ENCODE measurements around the gene LRRC73. TPM values are rescaled to one million over a fixed set of nuclear protein-coding genes. Genes with fewer than 3 reads are reported as not detected.
"Not testable (repeated sequence)": the region's sequence is repeated elsewhere in the genome, so short reads cannot be mapped to it uniquely, and the experiment has no call there.

The LRRC73 gene
- total and polyA plus RNA-seq, 5 donors = 0.82 to 2.5 (median 1.2) TPM

- Histone ChIP-seq H3K27ac (ENCODE audit: low read length) (no peak overlapping the region), H3K27me3 (ENCODE audit: control insufficient read depth, insufficient read depth) (no peaks in the 10 kb centered on the region), H3K4me1 (ENCODE audit: control insufficient read depth, insufficient read depth, low read length) (no peaks in the 10 kb centered on the region), H3K9me3 (ENCODE audit: control insufficient read depth, low read length) (no peaks in the 10 kb centered on the region), H3K4me3 (ENCODE audit: low read length) (no peak overlapping the region)
- ATAC-seq (no peak), DNase-seq (no peak)
- 76% methylated on average over 4 of the region's 4 CpGs for WGBS
- intact Hi-C loops (cut with DNase I) = no loop called here
These were observed 50.1 kb downstream of the LRRC73 start for GRCh38 chr6:43460032-43460431.

- H3K4me3 ChIP-seq (ENCODE audit: low read length) = no peak overlapping the region
- no peak for DNase-seq
- H3K9me3 ChIP-seq (ENCODE audit: control insufficient read depth, low read length) = no peaks in the 10 kb centered on the region
- no peak for ATAC-seq
- 69% methylated on average over 1 of the region's 1 CpG for WGBS
- no peak overlapping the region for H3K27ac ChIP-seq (ENCODE audit: low read length)
- no peaks in the 10 kb centered on the region for H3K27me3 ChIP-seq (ENCODE audit: control insufficient read depth, insufficient read depth)
- no peaks in the 10 kb centered on the region for H3K4me1 ChIP-seq (ENCODE audit: control insufficient read depth, insufficient read depth, low read length)
- intact Hi-C loops (cut with DNase I) = loop anchor here in 2 of 4 donors (5.0 kb wide), 2 partner anchors 43 to 48 kb away; no protein-coding TSS in a partner anchor
These were observed 50.6 kb downstream of the LRRC73 start for GRCh38 chr6:43459535-43459934.

- DNase-seq; H3K4me3 ChIP-seq (ENCODE audit: low read length); H3K27me3 ChIP-seq (ENCODE audit: control insufficient read depth, insufficient read depth); ATAC-seq; H3K9me3 ChIP-seq (ENCODE audit: control insufficient read depth, low read length); H3K27ac ChIP-seq (ENCODE audit: low read length); H3K4me1 ChIP-seq (ENCODE audit: control insufficient read depth, insufficient read depth, low read length): not testable (repeated sequence)
- intact Hi-C loops (cut with DNase I) = loop anchor here in 2 of 4 donors (5.0 kb wide), 2 partner anchors 44 to 49 kb away; no protein-coding TSS in a partner anchor
- 93% methylated on average over 15 of the region's 15 CpGs for WGBS
These were observed 52.0 kb downstream of the LRRC73 start for GRCh38 chr6:43458154-43458553.

- no peaks in the 10 kb centered on the region for H3K4me1 ChIP-seq (ENCODE audit: control insufficient read depth, insufficient read depth, low read length)
- H3K27me3 ChIP-seq (ENCODE audit: control insufficient read depth, insufficient read depth) = no peaks in the 10 kb centered on the region
- no peaks in the 10 kb centered on the region for H3K9me3 ChIP-seq (ENCODE audit: control insufficient read depth, low read length)
- 69% methylated on average over 9 of the region's 9 CpGs for WGBS
- no peak overlapping the region for H3K27ac ChIP-seq (ENCODE audit: low read length)
- no peak overlapping the region for H3K4me3 ChIP-seq (ENCODE audit: low read length)
- ATAC-seq (no peak), DNase-seq (no peak)
- intact Hi-C loops (cut with DNase I) = loop anchor here in 2 of 4 donors (5.0 kb wide), 2 partner anchors 45 to 50 kb away; no protein-coding TSS in a partner anchor
These were observed 52.5 kb downstream of the LRRC73 start for GRCh38 chr6:43457643-43458042.

Other genes starting within 250 kb of the LRRC73 start
- gene SLC22A7, start 212.1 kb downstream of the LRRC73 start, total RNA-seq = not detected
- gene SLC22A7, start 212.1 kb downstream of the LRRC73 start, polyA plus RNA-seq = not detected
- 1 to 10 TPM; 1.5 to 3.4 (median 2.7) TPM for gene CRIP3, start 201.5 kb downstream of the LRRC73 start, total RNA-seq
- gene CRIP3, start 201.5 kb downstream of the LRRC73 start, polyA plus RNA-seq = 2.6 TPM
- 10 to 100 TPM in 3 of 4 donors, 1 to 10 TPM in 1; 9.2 to 14.0 (median 11.4) TPM for gene ZNF318, start 140.7 kb downstream of the LRRC73 start, total RNA-seq
- 4.6 TPM for gene ZNF318, start 140.7 kb downstream of the LRRC73 start, polyA plus RNA-seq
- 10 to 100 TPM; 11.0 to 16.0 (median 14.0) TPM for gene ABCC10, start 82.8 kb downstream of the LRRC73 start, total RNA-seq
- gene ABCC10, start 82.8 kb downstream of the LRRC73 start, polyA plus RNA-seq = 12.7 TPM
- under 1 TPM in 3 of 4 donors, not detected in 1; 0.42 to 0.49 (median 0.47) TPM for gene DLK2, start 54.8 kb downstream of the LRRC73 start, total RNA-seq
- gene DLK2, start 54.8 kb downstream of the LRRC73 start, polyA plus RNA-seq = 1.1 TPM
- gene TJAP1, start 32.8 kb downstream of the LRRC73 start, total RNA-seq = 10 to 100 TPM; 17.2 to 23.9 (median 20.1) TPM
- gene TJAP1, start 32.8 kb downstream of the LRRC73 start, polyA plus RNA-seq = 15.5 TPM
- gene YIPF3, start 6.6 kb upstream of the LRRC73 start, total RNA-seq = 10 to 100 TPM; 70.3 to 84.1 (median 71.9) TPM
- 95.0 TPM for gene YIPF3, start 6.6 kb upstream of the LRRC73 start, polyA plus RNA-seq
- 10 to 100 TPM; 14.1 to 24.8 (median 15.6) TPM for gene POLR1C, start 6.7 kb upstream of the LRRC73 start, total RNA-seq
- 13.9 TPM for gene POLR1C, start 6.7 kb upstream of the LRRC73 start, polyA plus RNA-seq
- 10 to 100 TPM; 10.4 to 18.5 (median 14.7) TPM for gene XPO5, start 65.7 kb upstream of the LRRC73 start, total RNA-seq
- 4.9 TPM for gene XPO5, start 65.7 kb upstream of the LRRC73 start, polyA plus RNA-seq
- gene POLH, start 65.8 kb upstream of the LRRC73 start, total RNA-seq = 1 to 10 TPM; 5.6 to 9.4 (median 8.5) TPM
- 3.1 TPM for gene POLH, start 65.8 kb upstream of the LRRC73 start, polyA plus RNA-seq
- 10 to 100 TPM; 21.8 to 30.7 (median 28.5) TPM for gene GTPBP2, start 118.9 kb upstream of the LRRC73 start, total RNA-seq
- gene GTPBP2, start 118.9 kb upstream of the LRRC73 start, polyA plus RNA-seq = 24.6 TPM
- 10 to 100 TPM; 24.4 to 25.6 (median 25.0) TPM for gene MAD2L1BP, start 125.5 kb upstream of the LRRC73 start, total RNA-seq
- 21.6 TPM for gene MAD2L1BP, start 125.5 kb upstream of the LRRC73 start, polyA plus RNA-seq
- gene RSPH9, start 134.7 kb upstream of the LRRC73 start, total RNA-seq = under 1 TPM in 3 of 4 donors, not detected in 1; 0.11 to 0.18 (median 0.14) TPM
- 0.29 TPM for gene RSPH9, start 134.7 kb upstream of the LRRC73 start, polyA plus RNA-seq
- 10 to 100 TPM; 33.1 to 39.0 (median 34.9) TPM for gene MRPS18A, start 177.4 kb upstream of the LRRC73 start, total RNA-seq
- 58.0 TPM for gene MRPS18A, start 177.4 kb upstream of the LRRC73 start, polyA plus RNA-seq